ENCODE data around the gene TMC2.

DNA sequence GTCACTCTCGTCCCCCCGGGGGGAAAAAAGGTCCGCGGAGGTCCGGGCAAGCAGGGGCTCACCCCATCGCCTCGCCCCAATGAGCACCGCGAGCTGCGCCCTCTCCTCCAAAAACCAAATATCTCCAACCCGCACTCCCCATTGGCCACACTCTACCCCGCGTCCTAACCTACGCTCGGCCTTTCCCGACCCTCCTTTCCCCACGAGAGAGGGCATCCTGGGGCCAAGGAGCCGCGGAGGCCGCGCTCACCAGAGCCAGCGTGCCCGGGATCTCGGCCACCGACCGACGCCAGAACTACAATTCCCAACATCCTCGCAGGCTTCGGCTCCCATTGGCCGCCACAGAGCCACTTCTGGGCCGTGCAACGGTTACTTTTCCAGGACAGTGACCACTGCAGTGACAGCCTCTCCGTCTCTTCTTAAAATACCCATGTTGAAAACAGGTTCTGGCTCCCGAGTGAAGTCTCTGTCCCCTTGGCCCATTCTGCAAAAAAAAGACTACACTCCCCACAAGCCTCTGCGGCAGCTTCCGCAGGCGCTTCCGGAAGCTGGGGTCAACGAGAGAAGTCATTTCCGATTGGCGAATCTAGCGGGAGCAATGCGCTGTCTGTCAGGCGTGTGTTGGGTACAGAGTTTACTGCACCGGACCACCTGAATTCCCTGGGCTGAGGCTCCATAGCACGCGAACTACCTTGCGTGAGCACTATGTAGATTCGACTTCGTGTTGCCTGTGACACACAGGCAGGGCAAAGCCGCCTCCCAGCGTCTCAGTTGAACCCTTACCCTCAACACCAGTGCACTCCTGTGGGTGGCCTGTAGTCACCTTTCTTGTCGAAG lies 27.5 kb upstream of the TMC2 start, which contains the start of gene ZNF343:
- TF ChIP-seq, protein P1, sequence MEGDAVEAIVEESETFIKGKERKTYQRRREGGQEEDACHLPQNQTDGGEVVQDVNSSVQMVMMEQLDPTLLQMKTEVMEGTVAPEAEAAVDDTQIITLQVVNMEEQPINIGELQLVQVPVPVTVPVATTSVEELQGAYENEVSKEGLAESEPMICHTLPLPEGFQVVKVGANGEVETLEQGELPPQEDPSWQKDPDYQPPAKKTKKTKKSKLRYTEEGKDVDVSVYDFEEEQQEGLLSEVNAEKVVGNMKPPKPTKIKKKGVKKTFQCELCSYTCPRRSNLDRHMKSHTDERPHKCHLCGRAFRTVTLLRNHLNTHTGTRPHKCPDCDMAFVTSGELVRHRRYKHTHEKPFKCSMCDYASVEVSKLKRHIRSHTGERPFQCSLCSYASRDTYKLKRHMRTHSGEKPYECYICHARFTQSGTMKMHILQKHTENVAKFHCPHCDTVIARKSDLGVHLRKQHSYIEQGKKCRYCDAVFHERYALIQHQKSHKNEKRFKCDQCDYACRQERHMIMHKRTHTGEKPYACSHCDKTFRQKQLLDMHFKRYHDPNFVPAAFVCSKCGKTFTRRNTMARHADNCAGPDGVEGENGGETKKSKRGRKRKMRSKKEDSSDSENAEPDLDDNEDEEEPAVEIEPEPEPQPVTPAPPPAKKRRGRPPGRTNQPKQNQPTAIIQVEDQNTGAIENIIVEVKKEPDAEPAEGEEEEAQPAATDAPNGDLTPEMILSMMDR (IDR thresholded peaks at IDR 0.05; ENCODE audit: insufficient read depth, low read length, poor library complexity, severe bottlenecking), result no peak
- no peak for TF ChIP-seq EZH2phosphoT487 (conservative IDR thresholded peaks at IDR 0.05; ENCODE audit: low read length)
